Thyroid gland (tissue), 4 donors: Measurements from ENCODE around the gene FOXD4L1. TPM values are rescaled to one million over a fixed set of nuclear protein-coding genes. Genes with fewer than 3 reads are reported as not detected.
"Not testable (repeated sequence)": the region's sequence is repeated elsewhere in the genome, so short reads cannot be mapped to it uniquely, and the experiment has no call there.

ENCODE experiments used
- DNase-seq, 2 donors: peaks; one replicate each; pipeline ENCODE4 v3.0.0-alpha.2; 2019
- H3K27ac ChIP-seq, 3 donors: fragments of 200-600 bp; sonication (generic); 1 replicate in 2 of 3; 2 replicates in 1 of 3; pipeline ENCODE4 v1.5.1; 2016 to 2019; ENCODE audit warnings: mild to moderate bottlenecking in 1 of 3, moderate library complexity in 1 of 3
- H3K27me3 ChIP-seq: fragments of 200-600 bp; sonication (generic); one replicate; pipeline ENCODE4 v1.5.1; 2019
- H3K36me3 ChIP-seq, 2 donors: fragments of 200-600 bp; sonication (generic); one replicate each; pipeline ENCODE4 v1.5.1; 2016 to 2019
- H3K4me1 ChIP-seq, 2 donors: fragments of 200-600 bp; sonication (generic); one replicate each; pipeline ENCODE4 v1.5.1; 2017 to 2019
- H3K4me3 ChIP-seq, 3 donors: fragments of 200-600 bp; sonication (generic); replicated peaks in 1 of 3; 1 replicate in 2 of 3; 2 replicates in 1 of 3; pipeline ENCODE4 v1.5.1; 2016; ENCODE audit warnings: mild to moderate bottlenecking in 1 of 3
- H3K9me3 ChIP-seq: fragments of 200-600 bp; sonication (generic); one replicate; pipeline ENCODE4 v1.5.1; 2017
- WGBS, 2 donors: methylation state at CpG; one replicate each; pipeline ENCODE4 v1.1.5; 2017; 5-methylcytosine and 5-hydroxymethylcytosine counted together
- intact Hi-C: fragments of 100-400 bp; cut with DNase I; formaldehyde crosslinking; loops from one replicate; pipeline ENCODE4 v1.15.1; 2023
- total RNA-seq, 4 donors: library from RNA; depleted of rRNA; stranded (reverse); fragments of >200 nt; gene quantifications; one replicate each; pipeline ENCODE4 v1.2.3, GENCODE V29; 2016

Gene FOXD4L1
- total RNA-seq, 4 donors from 2014 or later = 0.33 to 2.0 TPM; not detected in 2

- H3K9me3 ChIP-seq, H3K27ac ChIP-seq, DNase-seq, H3K4me3 ChIP-seq, intact Hi-C loops, H3K36me3 ChIP-seq, H3K4me1 ChIP-seq, H3K27me3 ChIP-seq: not testable (repeated sequence)
- WGBS, 2 donors = no CpG with 5 or more reads among the region's 4 CpGs
Observed at GRCh38 chr2:113532991-113533390, 34.5 kb downstream of the FOXD4L1 start.

- H3K36me3 ChIP-seq, H3K4me3 ChIP-seq, H3K4me1 ChIP-seq, H3K27me3 ChIP-seq, DNase-seq, intact Hi-C loops, H3K9me3 ChIP-seq, H3K27ac ChIP-seq: not testable (repeated sequence)
- 74 to 79% methylated on average over 6 of the region's 6 CpGs for WGBS, 2 donors
Observed at GRCh38 chr2:113536573-113536972, 38.1 kb downstream of the FOXD4L1 start.

GRCh38 chr2:113540834-113541203 is 42.4 kb downstream of the FOXD4L1 start:
- H3K36me3 ChIP-seq, DNase-seq, intact Hi-C loops, H3K9me3 ChIP-seq, H3K27me3 ChIP-seq, H3K4me1 ChIP-seq, H3K27ac ChIP-seq, H3K4me3 ChIP-seq: not testable (repeated sequence)
- 52 to 53% methylated on average over 5 of the region's 5 CpGs for WGBS, 2 donors

DNA sequence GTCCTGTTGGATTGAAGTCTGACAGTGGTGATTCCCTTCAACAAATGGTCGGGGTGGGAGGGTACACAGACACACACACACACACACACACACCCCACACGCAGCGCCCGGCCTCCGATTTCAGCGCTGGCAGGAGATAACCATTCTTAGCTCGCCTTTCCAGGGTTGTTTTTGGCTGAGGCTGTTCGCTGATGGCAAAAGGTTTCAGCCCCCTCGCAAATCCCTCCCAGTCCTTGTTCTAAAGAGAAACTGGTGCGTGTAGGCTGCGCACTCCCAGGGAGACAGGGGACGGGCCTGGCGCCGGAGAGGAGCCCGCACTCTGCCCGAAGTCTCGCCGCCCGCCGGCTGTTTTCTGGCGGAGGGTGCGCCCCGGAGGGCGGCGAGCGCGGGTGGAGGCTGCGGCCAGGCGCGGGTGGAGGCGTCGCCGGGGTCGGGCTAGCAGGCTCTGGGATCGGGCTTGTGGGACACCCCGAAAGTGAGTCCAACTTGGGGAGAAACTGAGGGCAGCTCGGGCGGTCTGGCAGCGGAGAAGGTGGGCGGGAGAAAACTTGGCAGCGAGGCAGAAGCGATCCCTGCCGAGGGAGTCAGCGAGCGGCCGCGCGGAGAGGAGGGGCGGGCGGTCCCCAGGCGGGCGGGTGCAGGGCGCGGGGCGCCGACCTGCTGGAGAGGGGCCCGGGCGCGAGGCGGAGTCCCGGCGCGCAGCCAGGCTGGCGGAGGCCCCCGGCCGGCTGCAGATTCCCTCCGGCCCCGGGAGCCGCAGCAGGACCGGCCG is 42.9 kb downstream of the FOXD4L1 start:
- Histone ChIP-seq H3K4me3 (peak overlapping the region in 2 of 3 donors; percentile 32 to 43), H3K27ac (peak overlapping the region in 1 of 3 donors; percentile 58)
- H3K9me3 ChIP-seq, H3K27me3 ChIP-seq, H3K4me1 ChIP-seq, intact Hi-C loops, H3K36me3 ChIP-seq: not testable (repeated sequence)
- peak; percentile 19 to 23 for DNase-seq
- WGBS, 2 donors = 3 to 4% methylated on average over 25 to 39 of the region's 71 CpGs

GRCh38 chr2:113541976-113542485 is 43.6 kb downstream of the FOXD4L1 start:
- H3K9me3 ChIP-seq, intact Hi-C loops, H3K27ac ChIP-seq, H3K27me3 ChIP-seq, H3K4me1 ChIP-seq, DNase-seq, H3K36me3 ChIP-seq: not testable (repeated sequence)
- H3K4me3 ChIP-seq = peak overlapping the region in 1 of 3 donors; percentile 43
- WGBS, 2 donors = 3 to 10% methylated on average over 14 to 16 of the region's 64 CpGs

DNA sequence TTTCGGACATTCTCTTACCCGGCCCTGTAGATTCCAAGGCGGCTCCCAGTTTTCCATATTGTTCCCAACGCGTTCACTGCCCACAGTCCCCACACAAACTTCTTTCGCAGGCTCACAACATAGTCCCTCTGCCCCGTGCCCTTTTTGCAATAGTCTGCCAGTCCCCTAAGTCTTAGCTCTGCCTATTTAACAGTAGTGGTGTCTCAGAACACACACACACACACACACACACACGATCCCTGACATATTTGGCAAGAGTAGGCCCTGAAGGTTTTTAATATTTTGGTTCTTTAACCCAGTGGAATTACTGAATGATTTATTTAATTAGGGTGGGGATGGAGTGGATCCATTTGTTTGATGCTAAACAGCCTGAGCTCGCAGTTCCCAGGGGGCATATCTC is 44.1 kb downstream of the FOXD4L1 start:
- WGBS, 2 donors = 0 to 38% methylated on average over 1 to 6 of the region's 9 CpGs
- H3K4me1 ChIP-seq, H3K27ac ChIP-seq, H3K36me3 ChIP-seq, H3K9me3 ChIP-seq, H3K27me3 ChIP-seq, H3K4me3 ChIP-seq, intact Hi-C loops, DNase-seq: not testable (repeated sequence)

Other genes starting within 250 kb of the FOXD4L1 start
- 1,000 to 10,000 TPM; 1,318 to 2,156 (median 1,767) TPM for gene PAX8, start 219.7 kb upstream of the FOXD4L1 start, total RNA-seq
- gene ZNG1B, start 61.0 kb upstream of the FOXD4L1 start, total RNA-seq = 10 to 100 TPM; 53.7 to 88.9 (median 64.8) TPM
- 10 to 100 TPM; 18.1 to 40.8 (median 27.2) TPM for gene RABL2A, start 128.6 kb downstream of the FOXD4L1 start, total RNA-seq